NB4 (cell line): ENCODE results near the gene RPTOR.

ENCODE experiments used
- CTCF ChIP-seq: IDR thresholded peaks from one replicate; pipeline ENCODE4 v1.5.1; 2012; ENCODE audit warnings: low read depth, low read length
- MAX ChIP-seq: IDR thresholded peaks from 2 replicates; pipeline ENCODE4 v1.6.1; 2011; ENCODE audit warnings: low read depth, low read length
- MYC ChIP-seq: IDR thresholded peaks from 2 replicates; pipeline ENCODE4 v1.6.1; 2011; ENCODE audit warnings: low read depth, low read length
- POLR2A ChIP-seq: IDR thresholded peaks from 2 replicates; pipeline ENCODE4 v1.6.1; 2011; ENCODE audit warnings: mild to moderate bottlenecking; ENCODE audit not compliant: insufficient read length; ENCODE audit errors: extremely low read depth

GRCh38 chr17:80898716-80899115, 354.1 kb downstream of the RPTOR start:
- TF ChIP-seq CTCF: no peak
- TF ChIP-seq POLR2A: no peak
- no peak for TF ChIP-seq MAX
- TF ChIP-seq MYC: no peak
